ENCODE data around the gene RIMS3.

RIMS3 gene

GRCh38 chr1:40699787-40700186, 34.3 kb upstream of the RIMS3 start:
- H3K4me3 ChIP-seq (ENCODE audit: low read length) = no peak overlapping the region
- TF ChIP-seq CTCF (conservative IDR thresholded peaks at IDR 0.05; ENCODE audit: low read length) = no peak
- DNase-seq (ENCODE audit: low read depth) = no peak

- H3K4me3 ChIP-seq (ENCODE audit: low read length) = no peak overlapping the region
- no peak for TF ChIP-seq CTCF (conservative IDR thresholded peaks at IDR 0.05; ENCODE audit: low read length)
- DNase-seq (ENCODE audit: low read depth) = no peak
These were observed 32.0 kb upstream of the RIMS3 start for GRCh38 chr1:40697436-40697835.

GRCh38 chr1:40696294-40696693, 30.8 kb upstream of the RIMS3 start:
- DNase-seq (ENCODE audit: low read depth) = no peak
- H3K4me3 ChIP-seq (ENCODE audit: low read length) = no peak overlapping the region

GRCh38 chr1:40694353-40694874, 28.9 kb upstream of the RIMS3 start:
- H3K4me3 ChIP-seq (ENCODE audit: low read length) = no peak overlapping the region
- no peak for TF ChIP-seq CTCF (conservative IDR thresholded peaks at IDR 0.05; ENCODE audit: low read length)
- no peak for DNase-seq (ENCODE audit: low read depth)

More at GRCh38 chr1:40696294-40696693, 30.8 kb upstream of the RIMS3 start:
- TF ChIP-seq CTCF (conservative IDR thresholded peaks at IDR 0.05; ENCODE audit: low read length) = no peak

GRCh38 chr1:40693425-40693824, 27.9 kb upstream of the RIMS3 start:
- TF ChIP-seq CTCF (conservative IDR thresholded peaks at IDR 0.05; ENCODE audit: low read length) = no peak
- no peak overlapping the region for H3K4me3 ChIP-seq (ENCODE audit: low read length)
- DNase-seq (ENCODE audit: low read depth) = no peak

GRCh38 chr1:40692429-40692895, 27.0 kb upstream of the RIMS3 start:
- TF ChIP-seq CTCF (conservative IDR thresholded peaks at IDR 0.05; ENCODE audit: low read length) = no peak
- peak overlapping the region; percentile 92 for H3K4me3 ChIP-seq (ENCODE audit: low read length)
- peak; percentile 31 for DNase-seq (ENCODE audit: low read depth)

- no peak for TF ChIP-seq CTCF (conservative IDR thresholded peaks at IDR 0.05; ENCODE audit: low read length)
- DNase-seq (ENCODE audit: low read depth) = peak; percentile 97
- H3K4me3 ChIP-seq (ENCODE audit: low read length) = peak within 1 kb of the TSS; percentile 92
These were observed 26.3 kb upstream of the RIMS3 start, which contains the start of gene NFYC for GRCh38 chr1:40691538-40692428. Gene NFYC (plus strand): TSS chr1:40691704. CDS start chr1:40738844, 47,140 bp downstream.
